ENCODE measurements around the gene SLC22A23. TPM values are rescaled to one million over a fixed set of nuclear protein-coding genes. Genes with fewer than 3 reads are reported as not detected.

The SLC22A23 gene
- total RNA-seq, 4 donors from 2014 or later: 6.6 to 25.0 (median 14.6) TPM

DNA sequence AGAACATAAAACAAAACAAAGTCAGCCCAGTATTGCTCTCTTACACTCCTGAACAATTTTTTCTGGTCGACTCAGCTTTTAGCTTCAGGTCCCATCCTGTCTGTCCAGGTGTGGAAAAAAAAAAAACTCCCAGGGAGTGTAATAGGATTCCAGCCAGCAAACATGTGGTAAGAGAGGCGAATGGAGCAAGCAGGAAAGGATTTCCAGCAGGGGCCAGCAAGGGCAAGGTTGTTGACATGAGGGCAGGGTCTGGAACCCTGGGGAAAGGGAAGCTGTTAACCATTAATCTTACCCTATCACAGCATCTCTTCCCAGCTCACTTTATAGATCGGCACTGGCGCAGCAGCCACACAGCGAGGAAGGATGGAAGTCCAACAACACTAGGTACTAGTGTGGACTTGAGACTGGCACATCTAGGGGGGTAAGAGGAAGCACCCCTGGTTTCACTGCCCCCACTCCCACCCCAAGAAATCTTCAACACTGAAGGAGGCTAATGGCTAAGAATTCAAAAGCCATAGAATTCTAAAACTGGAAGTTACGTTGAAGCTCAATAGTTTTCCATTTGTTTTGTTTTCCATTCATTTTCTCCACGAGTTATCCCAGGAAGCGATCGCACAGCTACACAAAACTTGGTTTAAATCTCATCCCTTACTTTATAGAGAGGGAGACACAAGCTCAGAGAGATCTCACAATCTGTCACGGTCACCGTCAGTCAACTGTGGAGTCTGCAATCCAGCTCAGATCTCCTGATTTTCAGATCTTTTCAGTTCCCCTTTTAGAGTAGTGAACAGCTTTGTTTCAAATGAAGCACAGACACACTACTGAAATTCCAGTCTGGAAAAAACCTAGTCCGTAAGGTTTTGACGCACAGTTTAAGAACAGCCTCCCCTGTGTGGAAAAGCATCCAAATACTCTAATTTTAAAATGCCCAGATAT lies 53.3 kb downstream of the SLC22A23 start:
- H3K4me3 ChIP-seq: no peak overlapping the region
- no peak overlapping the region for H3K27ac ChIP-seq
- no peaks in the 10 kb centered on the region for H3K27me3 ChIP-seq
- no peaks in the 10 kb centered on the region for H3K36me3 ChIP-seq
- peaks cover 26 to 39% of the 10 kb centered on the region in 2 donors for H3K4me1 ChIP-seq
- in situ Hi-C loops (cut with MboI; ENCODE audit: low sequenced_read_pairs in 4 of 4): no loop called here
- TF ChIP-seq, protein P1, sequence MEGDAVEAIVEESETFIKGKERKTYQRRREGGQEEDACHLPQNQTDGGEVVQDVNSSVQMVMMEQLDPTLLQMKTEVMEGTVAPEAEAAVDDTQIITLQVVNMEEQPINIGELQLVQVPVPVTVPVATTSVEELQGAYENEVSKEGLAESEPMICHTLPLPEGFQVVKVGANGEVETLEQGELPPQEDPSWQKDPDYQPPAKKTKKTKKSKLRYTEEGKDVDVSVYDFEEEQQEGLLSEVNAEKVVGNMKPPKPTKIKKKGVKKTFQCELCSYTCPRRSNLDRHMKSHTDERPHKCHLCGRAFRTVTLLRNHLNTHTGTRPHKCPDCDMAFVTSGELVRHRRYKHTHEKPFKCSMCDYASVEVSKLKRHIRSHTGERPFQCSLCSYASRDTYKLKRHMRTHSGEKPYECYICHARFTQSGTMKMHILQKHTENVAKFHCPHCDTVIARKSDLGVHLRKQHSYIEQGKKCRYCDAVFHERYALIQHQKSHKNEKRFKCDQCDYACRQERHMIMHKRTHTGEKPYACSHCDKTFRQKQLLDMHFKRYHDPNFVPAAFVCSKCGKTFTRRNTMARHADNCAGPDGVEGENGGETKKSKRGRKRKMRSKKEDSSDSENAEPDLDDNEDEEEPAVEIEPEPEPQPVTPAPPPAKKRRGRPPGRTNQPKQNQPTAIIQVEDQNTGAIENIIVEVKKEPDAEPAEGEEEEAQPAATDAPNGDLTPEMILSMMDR (IDR thresholded peaks at IDR 0.05 in 4 of 5, conservative IDR thresholded peaks at IDR 0.05 in 1 of 5): no peak
- no peak for TF ChIP-seq POLR2A (IDR thresholded peaks at IDR 0.05)
- ATAC-seq: peak; percentile 38 to 42
- no peak for DNase-seq
- intact Hi-C loops (cut with DNase I; ENCODE audit: low total_unique reads): no loop called here
- no peaks in the 10 kb centered on the region for H3K9me3 ChIP-seq

DNA sequence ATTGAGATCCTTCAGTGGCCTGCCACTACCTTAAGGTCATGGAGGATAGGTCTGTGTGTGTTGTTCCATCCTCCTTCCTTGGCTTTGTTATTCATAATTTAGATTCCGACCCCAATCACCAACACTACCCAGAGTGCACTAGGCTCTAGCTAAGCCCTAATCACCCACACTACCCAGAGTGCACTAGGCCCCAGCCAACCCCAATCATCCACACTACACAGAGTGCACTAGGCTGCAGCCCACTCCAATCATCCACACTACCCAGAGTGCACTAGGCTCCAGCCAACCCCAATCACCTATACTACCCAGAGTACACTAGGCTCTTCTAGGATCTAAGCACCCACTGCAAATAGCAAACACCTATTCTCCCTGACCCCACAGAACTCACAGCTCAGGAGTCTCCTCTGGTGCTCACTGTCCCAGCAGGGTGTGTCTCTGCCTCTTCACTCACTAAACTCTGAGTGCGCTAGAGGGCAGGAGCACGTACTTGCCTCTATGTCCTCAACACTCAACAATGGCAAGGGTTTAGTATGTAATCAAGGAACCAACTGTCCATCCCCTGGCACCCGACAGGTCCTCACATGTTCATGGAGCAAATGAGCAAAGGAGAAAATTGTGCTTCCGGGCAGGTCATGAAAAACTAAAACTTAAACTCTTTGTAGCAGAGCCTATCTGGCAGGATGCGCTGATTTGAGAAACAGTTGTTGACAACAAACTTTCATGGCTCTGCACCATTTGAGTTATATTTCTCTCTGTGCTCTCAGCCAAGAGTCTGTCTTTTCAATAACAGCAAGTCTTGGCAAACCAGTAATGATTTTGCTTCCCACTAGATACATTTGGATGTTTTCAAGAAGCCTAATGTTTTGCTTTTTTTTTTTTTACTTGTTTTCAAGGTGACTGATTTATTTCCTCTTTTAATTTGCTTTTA lies 54.3 kb downstream of the SLC22A23 start:
- in situ Hi-C loops (cut with MboI; ENCODE audit: low sequenced_read_pairs in 4 of 4): no loop called here
- Histone ChIP-seq H3K27me3 (no peaks in the 10 kb centered on the region), H3K4me3 (no peak overlapping the region), H3K4me1 (peaks cover 26 to 39% of the 10 kb centered on the region in 2 donors), H3K27ac (no peak overlapping the region), H3K36me3 (no peaks in the 10 kb centered on the region), H3K9me3 (no peaks in the 10 kb centered on the region)
- no peak for ATAC-seq
- no peak for DNase-seq
- TF ChIP-seq, protein P1 (IDR thresholded peaks at IDR 0.05 in 4 of 5, conservative IDR thresholded peaks at IDR 0.05 in 1 of 5): no peak
- TF ChIP-seq POLR2A (IDR thresholded peaks at IDR 0.05): no peak
- intact Hi-C loops (cut with DNase I; ENCODE audit: low total_unique reads): no loop called here

DNA sequence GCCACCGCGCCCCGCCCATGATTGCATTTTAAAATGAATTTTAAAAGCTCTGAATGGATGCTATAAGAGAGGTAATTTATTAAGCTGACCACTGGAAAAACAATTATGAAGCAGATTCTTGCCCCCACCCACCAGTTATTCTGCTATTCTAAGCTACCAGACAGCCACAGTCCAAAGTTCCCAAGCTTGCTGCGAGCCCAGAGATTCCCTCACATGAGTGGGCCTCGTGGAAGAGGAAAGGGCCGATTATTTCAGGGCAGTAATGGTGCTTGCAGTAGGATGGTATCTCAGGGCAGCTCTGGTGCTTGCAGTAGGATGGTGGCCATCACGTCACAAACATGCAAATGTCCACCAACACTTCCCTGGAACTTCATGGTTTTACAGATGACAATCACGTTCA lies 56.7 kb downstream of the SLC22A23 start:
- in situ Hi-C loops (cut with MboI; ENCODE audit: low sequenced_read_pairs in 4 of 4): no loop called here
- Histone ChIP-seq H3K27ac (no peak overlapping the region), H3K27me3 (no peaks in the 10 kb centered on the region), H3K4me1 (peaks cover 12 to 18% of the 10 kb centered on the region in 2 donors), H3K36me3 (no peaks in the 10 kb centered on the region), H3K9me3 (no peaks in the 10 kb centered on the region), H3K4me3 (no peak overlapping the region)
- ATAC-seq: no peak
- TF ChIP-seq, protein P1 (IDR thresholded peaks at IDR 0.05 in 4 of 5, conservative IDR thresholded peaks at IDR 0.05 in 1 of 5): no peak
- no peak for TF ChIP-seq POLR2A (IDR thresholded peaks at IDR 0.05)
- no peak for DNase-seq
- intact Hi-C loops (cut with DNase I; ENCODE audit: low total_unique reads): no loop called here

DNA sequence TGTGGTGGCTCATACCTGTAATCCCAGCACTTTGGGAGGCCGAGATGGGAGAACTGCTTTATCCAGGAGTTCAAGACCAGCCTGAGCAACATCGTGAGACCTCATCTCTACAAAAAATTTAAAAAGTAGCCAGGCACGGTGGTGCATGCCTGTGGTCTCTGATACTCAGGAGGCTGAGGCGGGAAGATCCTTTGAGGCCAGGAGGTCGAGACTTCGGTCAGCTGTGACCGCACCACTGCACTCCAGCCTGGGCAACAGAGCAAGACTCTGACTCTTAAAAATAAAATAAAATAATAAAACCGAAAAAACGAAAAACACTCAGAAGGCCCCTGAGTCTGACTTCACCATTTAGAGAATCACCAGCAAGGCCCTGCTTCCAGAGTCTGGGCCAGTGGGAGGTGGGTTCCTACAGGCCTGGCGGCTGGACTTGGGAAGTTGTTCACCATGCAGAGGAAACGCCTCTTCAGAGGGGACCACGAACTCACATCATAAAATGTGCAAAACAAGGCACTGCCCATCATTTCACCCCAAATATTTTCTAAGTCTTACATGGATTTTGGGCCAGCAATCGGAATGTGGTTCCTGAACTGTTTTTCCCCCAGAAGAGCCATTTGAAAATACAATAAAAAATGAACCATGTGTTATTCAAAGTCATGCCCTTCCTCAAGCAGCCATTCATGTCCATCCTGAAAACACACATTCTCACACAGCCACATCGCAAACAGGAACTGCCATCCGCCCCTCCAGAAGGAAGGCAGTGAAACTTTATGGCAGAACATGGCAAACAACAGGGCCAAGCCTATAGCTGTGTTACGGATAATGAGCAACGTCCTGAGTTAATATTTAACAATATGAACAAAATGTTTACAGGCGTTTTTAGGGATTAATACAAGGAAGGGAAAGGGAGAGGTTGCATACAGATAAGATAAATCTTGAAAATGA lies 57.8 kb downstream of the SLC22A23 start:
- Histone ChIP-seq H3K4me3 (no peak overlapping the region), H3K27ac (no peak overlapping the region), H3K4me1 (peaks cover 11 to 16% of the 10 kb centered on the region in 2 donors), H3K27me3 (no peaks in the 10 kb centered on the region), H3K9me3 (no peaks in the 10 kb centered on the region), H3K36me3 (no peaks in the 10 kb centered on the region)
- no peak for ATAC-seq
- TF ChIP-seq, protein P1 (IDR thresholded peaks at IDR 0.05 in 4 of 5, conservative IDR thresholded peaks at IDR 0.05 in 1 of 5): no peak
- TF ChIP-seq POLR2A (IDR thresholded peaks at IDR 0.05): no peak
- intact Hi-C loops (cut with DNase I; ENCODE audit: low total_unique reads) (no loop called here), in situ Hi-C loops (cut with MboI; ENCODE audit: low sequenced_read_pairs in 4 of 4) (no loop called here)
- DNase-seq: no peak

Data from gastrocnemius medialis (tissue), 4 donors.